ENCODE data around the gene TMEM131L.
"Not testable (repeated sequence)": the region's sequence is repeated elsewhere in the genome, so short reads cannot be mapped to it uniquely, and the experiment has no call there.

TMEM131L gene

DNA sequence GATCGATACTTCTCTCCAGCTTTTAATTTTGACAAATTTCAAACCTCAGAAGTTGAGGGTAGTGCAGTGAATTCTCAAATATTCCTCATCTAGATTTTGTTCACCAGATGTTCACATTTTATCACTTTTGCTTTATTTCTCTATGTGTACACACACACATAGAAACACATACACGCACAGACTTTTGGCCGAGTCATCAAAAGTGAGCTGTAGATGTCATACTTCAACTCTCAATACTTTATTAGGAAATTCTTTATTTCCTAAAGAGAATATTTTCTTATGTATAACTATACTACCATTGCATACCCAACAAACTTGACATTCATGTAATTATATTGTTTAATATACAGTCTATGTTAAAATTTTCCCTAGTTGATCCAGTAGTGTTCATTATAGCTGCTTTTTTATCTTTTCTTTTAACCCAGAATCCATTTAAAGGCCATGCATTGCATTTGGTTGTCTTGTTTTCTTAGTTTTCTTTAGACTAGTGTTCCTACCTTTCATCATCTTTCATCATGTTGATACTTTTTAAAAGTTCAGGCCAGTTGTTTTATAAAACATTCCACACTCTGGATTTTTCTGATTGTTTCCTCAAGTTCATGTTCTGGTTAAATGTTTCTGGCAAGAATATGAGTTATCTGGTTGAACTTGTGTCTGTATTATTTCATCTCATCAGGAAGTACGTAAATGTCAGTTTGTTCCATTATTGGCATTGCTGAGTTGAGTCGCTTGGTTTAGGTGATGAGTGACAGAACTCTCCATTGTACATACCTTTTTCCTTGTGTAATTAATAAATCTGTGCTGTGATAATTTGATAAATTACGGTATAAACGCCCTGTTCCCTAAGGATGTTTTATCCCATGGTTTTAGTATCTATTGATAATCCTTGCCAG is 123.8 kb downstream of the TMEM131L start:
- no peak for DNase-seq

- DNase-seq, result no peak
Measured at GRCh38 chr4:153591441-153591840, 125.3 kb downstream of the TMEM131L start.

GRCh38 chr4:153592064-153592463 is 125.9 kb downstream of the TMEM131L start:
- DNase-seq, result no peak

DNA sequence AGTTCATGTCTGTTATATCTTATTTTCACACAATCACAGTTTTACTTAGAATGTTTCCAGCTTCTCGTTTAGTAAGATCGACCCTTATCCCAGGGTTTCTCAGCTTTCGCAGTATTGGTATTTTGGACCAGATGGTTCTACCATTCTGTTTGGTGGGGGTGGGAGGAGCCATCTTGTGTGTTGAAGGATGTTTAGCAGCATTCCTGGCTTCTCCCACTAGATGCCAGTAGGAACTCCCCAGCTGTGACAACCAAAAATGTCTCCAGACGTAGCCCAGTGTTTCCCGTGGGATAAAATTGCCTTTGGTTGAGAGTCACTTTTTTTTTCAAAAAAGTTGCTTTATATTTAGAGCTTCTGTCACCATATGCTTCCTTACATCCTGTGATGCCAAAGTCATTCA is 127.0 kb downstream of the TMEM131L start:
- no peak for DNase-seq

GRCh38 chr4:153594210-153594609 is 128.1 kb downstream of the TMEM131L start:
- no peak for DNase-seq

DNA sequence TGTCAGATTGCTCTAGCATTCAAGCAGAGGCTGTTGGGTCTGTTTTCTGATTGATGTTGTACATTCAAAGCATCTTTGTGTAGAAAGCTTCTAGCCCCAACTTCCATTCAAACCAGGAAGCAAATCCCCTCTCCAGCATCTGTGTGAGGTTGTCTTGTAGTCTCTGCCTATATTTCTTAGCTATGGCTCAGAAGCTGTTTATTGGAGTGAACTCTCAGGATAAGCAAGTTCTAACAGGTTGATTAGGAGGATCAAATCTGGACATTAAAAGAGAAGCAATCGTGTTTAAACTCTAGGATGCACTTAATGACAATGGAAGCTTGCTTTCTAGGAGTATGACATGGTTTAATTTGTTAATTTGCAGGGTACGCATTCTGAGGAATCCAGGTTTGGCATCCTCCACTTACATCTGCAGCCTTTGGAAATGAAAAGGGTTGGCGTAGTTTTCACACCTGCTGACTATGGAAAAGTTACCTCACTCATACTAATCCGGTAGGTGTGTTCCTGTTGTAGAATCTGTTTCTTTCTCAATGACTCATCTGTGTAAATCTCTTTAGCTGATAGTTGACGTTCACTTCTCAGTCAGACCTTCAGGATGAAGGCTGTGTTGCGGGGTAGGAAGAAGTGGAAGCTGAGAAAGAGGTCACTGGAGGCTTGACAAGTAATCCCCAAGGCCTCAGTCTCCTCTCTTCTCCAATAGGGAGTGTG is 129.9 kb downstream of the TMEM131L start:
- no peak for DNase-seq

- no peak for DNase-seq
Measured at GRCh38 chr4:153602758-153603157, 136.6 kb downstream of the TMEM131L start.

DNA sequence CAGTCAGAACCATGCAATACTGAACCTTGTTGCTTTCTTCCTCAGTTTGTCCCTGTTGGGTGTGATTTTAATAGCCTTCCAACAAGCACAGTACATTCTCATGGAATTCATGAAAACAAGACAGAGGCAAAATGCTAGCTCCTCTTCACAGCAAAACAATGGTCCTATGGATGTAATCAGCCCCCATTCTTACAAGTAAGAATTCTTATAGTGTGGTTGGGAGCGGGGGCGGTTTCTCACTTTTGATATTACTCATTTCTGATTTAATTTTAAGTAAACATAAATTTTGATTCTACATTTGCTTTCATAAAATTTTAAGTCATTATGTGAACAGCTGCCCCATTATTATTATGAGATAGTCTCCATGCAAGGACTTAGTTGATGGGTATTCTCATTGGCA is 137.1 kb downstream of the TMEM131L start:
- DNase-seq, result peak; percentile 53

DNA sequence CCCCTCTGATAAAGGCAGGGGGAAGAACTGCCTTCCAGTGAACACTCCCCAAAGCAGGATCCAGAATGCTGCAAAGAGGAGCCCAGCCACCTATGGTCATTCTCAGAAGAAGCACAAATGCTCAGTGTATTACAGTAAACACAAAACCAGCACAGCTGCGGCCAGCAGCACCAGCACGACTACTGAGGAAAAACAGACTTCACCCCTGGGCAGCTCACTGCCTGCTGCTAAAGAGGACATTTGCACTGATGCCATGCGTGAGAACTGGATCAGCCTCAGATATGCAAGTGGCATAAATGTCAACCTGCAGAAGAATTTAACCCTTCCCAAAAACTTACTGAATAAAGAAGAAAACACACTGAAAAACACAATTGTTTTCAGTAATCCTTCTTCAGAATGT is 137.7 kb downstream of the TMEM131L start:
- DNase-seq, result no peak

- DNase-seq, result not testable (repeated sequence)
Measured at GRCh38 chr4:153609070-153609469, 142.9 kb downstream of the TMEM131L start.

DNA sequence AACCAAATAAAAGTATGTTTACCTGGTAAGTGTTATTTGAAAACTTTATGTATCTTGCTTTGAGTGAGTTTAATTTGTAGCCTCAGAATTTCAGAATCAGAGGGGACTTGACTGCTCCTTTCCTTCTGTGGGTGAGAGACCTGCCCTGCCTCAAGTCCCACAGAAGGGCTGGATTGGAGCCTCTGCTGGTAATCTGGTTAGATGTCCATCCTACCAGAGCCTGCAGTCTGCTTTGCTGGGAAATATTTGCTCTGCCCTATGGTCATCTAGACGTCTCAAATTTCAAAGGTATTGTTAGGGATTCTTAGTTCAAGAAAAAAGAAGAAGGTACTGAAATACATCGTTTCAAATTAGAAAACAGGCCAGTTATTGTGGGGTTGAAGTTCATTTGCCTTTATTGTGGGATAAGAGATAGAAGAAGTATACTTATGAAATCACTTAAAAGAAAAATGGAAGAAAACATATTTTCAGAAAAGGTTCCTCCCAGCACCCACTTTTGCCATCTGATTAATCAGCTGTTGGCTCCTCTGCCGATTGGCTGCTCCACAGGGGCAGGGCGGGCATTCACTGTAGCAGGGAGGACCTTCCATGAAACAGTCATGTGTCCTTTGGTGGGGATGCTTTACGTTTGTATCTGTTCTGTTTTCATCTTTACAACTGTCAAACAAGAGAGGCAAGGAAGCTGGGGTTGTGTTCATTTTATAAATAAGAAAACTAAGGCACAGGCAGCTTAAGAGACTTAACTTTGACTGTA is 144.6 kb downstream of the TMEM131L start:
- no peak for DNase-seq

DNA sequence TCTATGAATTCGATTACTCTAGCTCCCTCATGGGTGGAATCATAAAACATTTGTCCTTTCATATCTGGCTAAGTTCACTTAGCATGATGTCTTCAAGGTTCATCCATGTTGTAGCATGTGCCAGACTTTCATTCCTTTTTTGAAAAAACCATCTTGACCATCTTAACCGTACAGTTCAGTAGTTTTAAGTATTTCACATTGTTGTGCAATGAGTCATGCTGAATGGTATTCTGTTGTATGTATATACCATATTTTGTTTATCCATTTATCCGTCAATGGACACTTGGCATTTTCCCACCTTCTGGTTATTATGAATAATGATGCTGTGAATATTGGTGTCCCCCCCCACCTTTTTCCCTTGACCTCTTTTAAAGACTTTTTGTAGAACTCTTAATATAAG is 145.5 kb downstream of the TMEM131L start:
- DNase-seq, result no peak

GRCh38 chr4:153612878-153613277 is 146.7 kb downstream of the TMEM131L start:
- no peak for DNase-seq

DNA sequence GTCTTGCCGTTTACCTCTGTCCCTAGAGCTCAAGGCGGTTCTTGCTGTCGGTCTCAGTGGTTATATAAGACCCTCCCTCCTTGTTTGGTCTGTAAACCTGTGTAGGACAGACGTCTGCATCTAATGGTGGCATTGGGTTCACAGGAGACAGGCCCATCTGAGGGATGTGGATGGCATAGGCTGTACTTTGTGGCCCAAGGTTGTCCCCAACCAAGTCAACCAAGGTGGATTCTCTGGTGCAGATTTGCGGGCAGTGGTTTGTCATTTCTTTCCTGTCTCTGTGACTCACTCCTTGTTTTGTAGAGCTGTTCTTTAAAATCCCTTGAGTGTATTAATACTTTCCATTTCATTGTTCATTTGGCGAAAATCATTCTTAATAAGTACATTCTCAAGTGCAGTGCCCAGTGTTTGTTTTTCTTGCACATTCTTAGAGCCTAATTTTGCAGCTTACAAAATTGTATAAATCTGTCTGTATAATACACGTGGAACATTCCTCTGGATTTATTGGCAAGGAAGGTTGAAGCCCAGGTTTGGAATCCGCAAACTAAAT is 149.9 kb downstream of the TMEM131L start:
- peak; percentile 57 for DNase-seq

DNA sequence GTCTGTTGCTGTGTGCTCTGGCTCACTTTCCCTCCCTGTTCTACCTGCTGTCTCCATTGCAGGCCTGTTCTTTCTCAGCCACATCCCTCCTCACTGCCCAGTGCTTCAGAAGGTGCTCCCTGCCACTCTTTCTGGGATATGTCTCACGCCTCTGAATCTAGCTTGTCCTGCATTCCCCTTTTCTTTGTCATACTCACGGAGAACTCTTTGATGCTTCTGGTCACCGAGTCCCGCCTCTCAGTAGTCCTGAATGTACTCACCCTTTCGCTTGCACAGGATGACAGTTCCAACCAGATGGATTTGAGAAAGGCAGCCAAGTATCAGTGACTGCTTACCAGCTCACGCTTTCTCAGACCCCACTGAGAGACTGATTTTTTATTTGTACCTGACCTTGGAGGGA is 152.7 kb downstream of the TMEM131L start:
- no peak for DNase-seq

- no peak for DNase-seq
Measured at GRCh38 chr4:153619811-153620210, 153.7 kb downstream of the TMEM131L start.

DNA sequence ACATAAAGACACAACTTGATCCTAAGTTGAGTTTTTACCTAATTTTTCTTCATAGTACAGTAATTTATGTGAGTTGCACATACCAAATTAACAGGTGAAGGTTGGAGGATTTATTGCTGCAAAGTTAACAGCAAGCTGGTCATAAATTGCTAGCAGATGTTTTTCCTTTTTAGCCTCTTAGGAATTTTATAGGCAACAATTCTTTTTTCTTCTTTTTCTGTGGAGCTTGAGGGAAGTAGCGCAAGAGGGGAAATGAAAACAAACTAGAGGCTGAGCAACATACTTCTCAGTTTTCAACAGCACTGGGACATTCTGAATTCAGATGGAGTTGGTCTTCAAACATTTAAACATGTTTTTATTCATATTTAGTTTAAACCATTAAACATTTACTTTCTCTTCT is 154.2 kb downstream of the TMEM131L start:
- DNase-seq, result no peak

DNA sequence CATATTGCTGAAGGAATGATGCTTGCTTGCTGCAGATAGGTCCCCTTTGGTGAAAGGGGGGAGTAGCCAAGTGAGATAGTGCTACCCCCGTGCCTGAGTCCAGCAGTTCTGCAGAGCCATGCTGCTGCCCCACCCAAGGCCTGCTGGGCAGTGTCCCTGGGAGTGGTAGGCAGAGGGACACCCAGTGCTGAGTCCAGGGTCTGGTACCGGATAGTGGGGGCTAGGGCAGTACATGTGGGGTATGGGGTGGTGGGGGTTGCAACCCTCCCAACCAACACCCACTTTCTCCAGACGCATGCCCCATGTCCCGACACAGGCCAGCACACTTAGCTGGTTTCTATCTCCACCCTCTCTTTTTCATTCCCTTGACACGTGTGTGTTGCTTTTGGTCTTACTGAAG is 155.9 kb downstream of the TMEM131L start:
- DNase-seq, result no peak

DNA sequence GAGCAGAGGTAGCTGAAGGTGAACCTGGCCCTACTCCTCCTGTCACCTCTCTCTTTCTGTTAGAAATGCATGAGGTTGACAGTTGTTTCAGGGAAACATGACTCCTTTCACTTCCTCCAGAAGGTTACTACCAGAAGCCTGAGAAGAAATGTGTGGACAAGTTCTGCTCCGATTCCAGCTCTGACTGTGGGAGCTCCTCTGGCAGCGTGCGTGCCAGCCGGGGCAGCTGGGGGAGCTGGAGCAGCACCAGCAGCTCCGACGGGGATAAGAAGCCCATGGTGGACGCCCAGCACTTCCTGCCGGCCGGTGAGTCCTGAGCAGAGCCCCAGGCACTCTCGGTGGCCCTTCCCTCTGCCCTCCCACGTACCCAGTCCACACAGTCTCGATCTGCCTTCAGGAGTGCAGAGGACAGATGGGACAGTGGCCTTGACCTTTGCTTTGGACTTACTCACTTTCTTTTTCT is 156.6 kb downstream of the TMEM131L start:
- DNase-seq, result no peak

GRCh38 chr4:153623491-153623890 is 157.3 kb downstream of the TMEM131L start:
- no peak for DNase-seq

DNA sequence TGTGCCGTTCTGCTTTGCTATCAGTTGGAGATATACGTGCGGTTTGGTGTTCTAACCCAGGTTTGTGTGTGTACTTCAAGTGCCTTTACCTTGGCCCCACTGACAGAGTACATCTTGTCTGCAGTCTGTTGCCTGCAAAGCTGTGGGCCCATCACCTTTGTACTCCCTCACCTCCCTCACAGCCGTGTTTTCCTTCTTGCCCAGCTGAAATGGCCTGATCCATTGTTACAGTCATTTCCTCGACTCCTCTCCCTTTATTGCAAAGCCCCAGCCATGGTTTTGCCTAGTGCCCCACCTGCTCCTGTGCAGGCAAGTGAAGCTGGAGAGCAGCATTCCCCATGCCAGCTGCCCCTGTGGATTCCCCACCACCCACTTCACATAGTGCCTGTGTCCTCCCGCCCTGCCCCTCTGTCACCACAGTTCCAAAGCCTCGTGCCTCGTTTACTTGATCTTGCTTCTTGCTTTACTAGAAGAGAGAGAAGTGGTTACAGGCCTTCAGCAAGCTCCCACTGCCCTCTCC is 162.7 kb downstream of the TMEM131L start:
- DNase-seq, result no peak

GRCh38 chr4:153629776-153630175 is 163.6 kb downstream of the TMEM131L start:
- DNase-seq, result no peak
